Muscle of leg (tissue), 11 donors: ENCODE data around the gene ADTRP. TPM values are rescaled to one million over a fixed set of nuclear protein-coding genes. Genes with fewer than 3 reads are reported as not detected.
"Not testable (repeated sequence)": the region's sequence is repeated elsewhere in the genome, so short reads cannot be mapped to it uniquely, and the experiment has no call there.

ENCODE experiments used
- DNase-seq: peaks from one replicate; pipeline ENCODE4 v3.0.0; 2013
- H3K27ac ChIP-seq: one replicate; pipeline ENCODE4 v1.5.1; 2013; ENCODE audit warnings: mild to moderate bottlenecking, low read length, control low read depth
- H3K27me3 ChIP-seq: one replicate; pipeline ENCODE4 v1.6.1; 2013; ENCODE audit warnings: low read length; ENCODE audit not compliant: control insufficient read depth, insufficient read depth
- H3K36me3 ChIP-seq: one replicate; pipeline ENCODE4 v1.6.1; 2013; ENCODE audit warnings: low read length; ENCODE audit not compliant: control insufficient read depth, insufficient read depth
- H3K4me1 ChIP-seq: one replicate; pipeline ENCODE4 v1.6.1; 2013; ENCODE audit warnings: low read length; ENCODE audit not compliant: control insufficient read depth, insufficient read depth
- H3K4me3 ChIP-seq: one replicate; pipeline ENCODE4 v1.5.1; 2013; ENCODE audit warnings: low read length, control low read depth
- H3K9me3 ChIP-seq: replicated peaks from 2 replicates; pipeline ENCODE4 v1.6.1; 2013; ENCODE audit warnings: low read depth, low read length; ENCODE audit not compliant: control insufficient read depth
- WGBS: methylation state at CpG from one replicate; pipeline ENCODE4 v1.1.5; 2013; ENCODE audit warnings: missing lambda C conversion rate; ENCODE audit not compliant: insufficient coverage; 5-methylcytosine and 5-hydroxymethylcytosine counted together
- polyA plus RNA-seq, 8 donors: library from polyadenylated mRNA; unstranded; fragments of 120-200 nt; gene quantifications; one replicate each; pipeline versions ENCODE4 v1.2.1 to v1.2.3, GENCODE V29; 2013; ENCODE audit warnings: inconsistent platforms in 1 of 8, low replicate concordance in 1 of 8; ENCODE audit not compliant: insufficient read length in 8 of 8, insufficient read depth in 1 of 8
- total RNA-seq: library from RNA; stranded (reverse); fragments of 120-200 nt; gene quantifications from one replicate; pipeline ENCODE4 v1.2.4, GENCODE V29; 2013

Gene ADTRP
- total and polyA plus RNA-seq, 9 donors: 0.12 to 2.3 (median 0.71) TPM

- 94% methylated on average over 3 of the region's 4 CpGs for WGBS
- H3K9me3 ChIP-seq: peaks cover 2% of the 10 kb centered on the region
Measured at GRCh38 chr6:11684901-11685480, 93.6 kb downstream of the ADTRP start.

GRCh38 chr6:11683871-11684270 is 94.7 kb downstream of the ADTRP start:
- H3K27me3 ChIP-seq: no peaks in the 10 kb centered on the region
- no peaks in the 10 kb centered on the region for H3K9me3 ChIP-seq
- no peaks in the 10 kb centered on the region for H3K4me1 ChIP-seq
- no CpG with 5 or more reads among the region's 2 CpGs for WGBS
- H3K4me3 ChIP-seq: no peak overlapping the region
- H3K36me3 ChIP-seq: no peaks in the 10 kb centered on the region
- H3K27ac ChIP-seq: no peak overlapping the region
- DNase-seq: no peak

More at GRCh38 chr6:11684901-11685480, 93.6 kb downstream of the ADTRP start:
- no peak for DNase-seq
- H3K27ac ChIP-seq: no peak overlapping the region
- H3K36me3 ChIP-seq: no peaks in the 10 kb centered on the region
- H3K4me1 ChIP-seq: no peaks in the 10 kb centered on the region
- no peaks in the 10 kb centered on the region for H3K27me3 ChIP-seq
- no peak overlapping the region for H3K4me3 ChIP-seq

- Histone ChIP-seq H3K9me3 (no peaks in the 10 kb centered on the region), H3K27ac (no peak overlapping the region), H3K4me3 (no peak overlapping the region), H3K27me3 (no peaks in the 10 kb centered on the region), H3K4me1 (no peaks in the 10 kb centered on the region), H3K36me3 (no peaks in the 10 kb centered on the region)
- DNase-seq: no peak
- no CpG with 5 or more reads among the region's 3 CpGs for WGBS
Measured at GRCh38 chr6:11682561-11682975, 96.0 kb downstream of the ADTRP start.

- H3K4me3 ChIP-seq: no peak overlapping the region
- no peaks in the 10 kb centered on the region for H3K27me3 ChIP-seq
- 56% methylated on average over 2 of the region's 2 CpGs for WGBS
- no peak overlapping the region for H3K27ac ChIP-seq
- no peaks in the 10 kb centered on the region for H3K4me1 ChIP-seq
- no peaks in the 10 kb centered on the region for H3K9me3 ChIP-seq
- no peaks in the 10 kb centered on the region for H3K36me3 ChIP-seq
- DNase-seq: no peak
Measured at GRCh38 chr6:11681770-11682169, 96.8 kb downstream of the ADTRP start.

GRCh38 chr6:11681357-11681756 is 97.2 kb downstream of the ADTRP start:
- H3K4me1 ChIP-seq: no peaks in the 10 kb centered on the region
- no peaks in the 10 kb centered on the region for H3K27me3 ChIP-seq
- 100% methylated on average over 1 of the region's 1 CpG for WGBS
- no peak overlapping the region for H3K4me3 ChIP-seq
- no peak for DNase-seq
- no peaks in the 10 kb centered on the region for H3K36me3 ChIP-seq
- no peaks in the 10 kb centered on the region for H3K9me3 ChIP-seq
- H3K27ac ChIP-seq: no peak overlapping the region

- WGBS: 86% methylated on average over 1 of the region's 7 CpGs
- H3K9me3 ChIP-seq, H3K4me1 ChIP-seq, H3K36me3 ChIP-seq, H3K4me3 ChIP-seq, H3K27me3 ChIP-seq, DNase-seq, H3K27ac ChIP-seq: not testable (repeated sequence)
Measured at GRCh38 chr6:11680479-11680878, 98.1 kb downstream of the ADTRP start.

- H3K27me3 ChIP-seq: no peaks in the 10 kb centered on the region
- H3K27ac ChIP-seq: no peak overlapping the region
- H3K4me1 ChIP-seq: no peaks in the 10 kb centered on the region
- no peak overlapping the region for H3K4me3 ChIP-seq
- H3K9me3 ChIP-seq: no peaks in the 10 kb centered on the region
- H3K36me3 ChIP-seq: no peaks in the 10 kb centered on the region
- WGBS: no CpG with 5 or more reads among the region's 2 CpGs
- DNase-seq: no peak
Measured at GRCh38 chr6:11679099-11679498, 99.5 kb downstream of the ADTRP start.

GRCh38 chr6:11675601-11676000 is 103.0 kb downstream of the ADTRP start:
- H3K27me3 ChIP-seq: no peaks in the 10 kb centered on the region
- DNase-seq: no peak
- WGBS: no CpG with 5 or more reads among the region's 2 CpGs

GRCh38 chr6:11672669-11673068 is 105.9 kb downstream of the ADTRP start:
- no peaks in the 10 kb centered on the region for H3K36me3 ChIP-seq
- 91% methylated on average over 4 of the region's 5 CpGs for WGBS
- no peak overlapping the region for H3K4me3 ChIP-seq
- H3K9me3 ChIP-seq: no peaks in the 10 kb centered on the region
- no peak overlapping the region for H3K27ac ChIP-seq
- H3K4me1 ChIP-seq: no peaks in the 10 kb centered on the region
- H3K27me3 ChIP-seq: no peaks in the 10 kb centered on the region
- DNase-seq: no peak

More at GRCh38 chr6:11675601-11676000, 103.0 kb downstream of the ADTRP start:
- H3K4me1 ChIP-seq: no peaks in the 10 kb centered on the region
- H3K4me3 ChIP-seq: no peak overlapping the region
- no peak overlapping the region for H3K27ac ChIP-seq
- H3K36me3 ChIP-seq: no peaks in the 10 kb centered on the region
- H3K9me3 ChIP-seq: no peaks in the 10 kb centered on the region

- H3K27me3 ChIP-seq: no peaks in the 10 kb centered on the region
- no peak for DNase-seq
- no peak overlapping the region for H3K4me3 ChIP-seq
- no peaks in the 10 kb centered on the region for H3K4me1 ChIP-seq
- H3K27ac ChIP-seq: no peak overlapping the region
- H3K36me3 ChIP-seq: no peaks in the 10 kb centered on the region
- H3K9me3 ChIP-seq: no peaks in the 10 kb centered on the region
Measured at GRCh38 chr6:11672256-11672655, 106.3 kb downstream of the ADTRP start.

GRCh38 chr6:11669696-11670095 is 108.9 kb downstream of the ADTRP start:
- no peaks in the 10 kb centered on the region for H3K27me3 ChIP-seq
- WGBS: 100% methylated on average over 2 of the region's 4 CpGs
- no peaks in the 10 kb centered on the region for H3K4me1 ChIP-seq
- no peak overlapping the region for H3K27ac ChIP-seq
- H3K36me3 ChIP-seq: no peaks in the 10 kb centered on the region
- H3K9me3 ChIP-seq: no peaks in the 10 kb centered on the region
- no peak for DNase-seq
- no peak overlapping the region for H3K4me3 ChIP-seq
